Neural cell (in vitro differentiated cells): ENCODE results near the gene ERVMER34-1.

Experiments
- CTCF ChIP-seq: fragments of 450-650 bp; IDR thresholded peaks from 2 replicates; pipeline ENCODE4 v1.5.1; 2014; ENCODE audit warnings: antibody characterized with exemption, mild to moderate bottlenecking, moderate library complexity; ENCODE audit not compliant: poor library complexity, severe bottlenecking
- EZH2 ChIP-seq: fragments of 200-600, 300-800 bp; shearing (Covaris generic), sonication (generic); IDR thresholded peaks from 2 replicates; pipeline ENCODE4 v1.6.1; 2014; ENCODE audit warnings: antibody characterized with exemption, low read length, borderline replicate concordance, mild to moderate bottlenecking; ENCODE audit not compliant: insufficient read depth, poor library complexity, severe bottlenecking
- POLR2AphosphoS5 ChIP-seq: IDR thresholded peaks from 2 replicates; pipeline ENCODE4 v1.6.1; 2012
- RAD21 ChIP-seq: fragments of 450-650 bp; conservative IDR thresholded peaks from 2 replicates; pipeline ENCODE4 v1.6.1; 2014; ENCODE audit warnings: antibody characterized with exemption, mild to moderate bottlenecking, moderate library complexity
- SMC3 ChIP-seq: fragments of 450-650 bp; conservative IDR thresholded peaks from 2 replicates; pipeline ENCODE4 v1.6.1; 2014; ENCODE audit warnings: antibody characterized with exemption, mild to moderate bottlenecking, moderate library complexity; ENCODE audit not compliant: poor library complexity
- TAF1 ChIP-seq: IDR thresholded peaks from 2 replicates; pipeline ENCODE4 v1.6.1; 2012; ENCODE audit warnings: low read depth

- TF ChIP-seq SMC3 (no peak), EZH2 (no peak), POLR2AphosphoS5 (no peak), CTCF (no peak), RAD21 (no peak), TAF1 (no peak)
Measured at GRCh38 chr4:52715255-52715897, 35.8 kb downstream of the ERVMER34-1 start.
